Testis (tissue), 2 donors: Measurements from ENCODE around the gene LIX1L.

Experiments
- POLR2A ChIP-seq: fragments of 450-650 bp; IDR thresholded peaks from one replicate; pipeline ENCODE4 v1.6.1; 2017; ENCODE audit warnings: antibody characterized with exemption, mild to moderate bottlenecking, moderate library complexity
- TF ChIP-seq, protein P1 (sequence below), 3 experiments: fragments of 450-650 bp in 2 of 3; fragments of 200-600 bp in 1 of 3; sonication (generic) in 1 of 3; IDR thresholded peaks; one replicate each; pipeline ENCODE4 v1.5.1; 2016 to 2019; ENCODE audit warnings: antibody characterized with exemption in 3 of 3, mild to moderate bottlenecking in 2 of 3, moderate library complexity in 1 of 3

DNA sequence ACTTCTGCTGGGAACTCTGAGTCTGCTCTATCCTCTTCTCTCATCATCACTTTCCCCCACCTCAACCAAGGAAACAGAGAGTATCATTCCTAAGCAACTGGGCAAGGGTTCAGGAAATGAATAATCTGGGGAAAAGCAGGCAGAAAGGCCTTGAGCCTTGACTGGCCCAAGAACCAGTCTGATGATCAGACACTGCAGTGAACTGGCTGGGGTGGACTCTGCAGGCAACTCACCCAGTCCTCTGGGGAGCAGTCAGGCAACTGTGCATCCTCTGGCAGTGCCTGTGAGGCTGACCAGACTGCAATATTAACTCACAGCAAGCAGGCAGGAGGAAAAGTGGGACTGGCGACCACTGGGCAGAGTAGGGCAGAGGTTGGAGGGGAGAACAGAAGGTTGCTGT is 73.1 kb downstream of the LIX1L start:
- TF ChIP-seq, protein P1, sequence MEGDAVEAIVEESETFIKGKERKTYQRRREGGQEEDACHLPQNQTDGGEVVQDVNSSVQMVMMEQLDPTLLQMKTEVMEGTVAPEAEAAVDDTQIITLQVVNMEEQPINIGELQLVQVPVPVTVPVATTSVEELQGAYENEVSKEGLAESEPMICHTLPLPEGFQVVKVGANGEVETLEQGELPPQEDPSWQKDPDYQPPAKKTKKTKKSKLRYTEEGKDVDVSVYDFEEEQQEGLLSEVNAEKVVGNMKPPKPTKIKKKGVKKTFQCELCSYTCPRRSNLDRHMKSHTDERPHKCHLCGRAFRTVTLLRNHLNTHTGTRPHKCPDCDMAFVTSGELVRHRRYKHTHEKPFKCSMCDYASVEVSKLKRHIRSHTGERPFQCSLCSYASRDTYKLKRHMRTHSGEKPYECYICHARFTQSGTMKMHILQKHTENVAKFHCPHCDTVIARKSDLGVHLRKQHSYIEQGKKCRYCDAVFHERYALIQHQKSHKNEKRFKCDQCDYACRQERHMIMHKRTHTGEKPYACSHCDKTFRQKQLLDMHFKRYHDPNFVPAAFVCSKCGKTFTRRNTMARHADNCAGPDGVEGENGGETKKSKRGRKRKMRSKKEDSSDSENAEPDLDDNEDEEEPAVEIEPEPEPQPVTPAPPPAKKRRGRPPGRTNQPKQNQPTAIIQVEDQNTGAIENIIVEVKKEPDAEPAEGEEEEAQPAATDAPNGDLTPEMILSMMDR (IDR thresholded peaks at IDR 0.05): no peak
- TF ChIP-seq POLR2A: no peak
